Glutamatergic neuron (in vitro differentiated cells): ENCODE data around the gene SHOX. TPM values are rescaled to one million over a fixed set of nuclear protein-coding genes. Genes with fewer than 3 reads are reported as not detected.

Experiments
- DNase-seq: peaks from one replicate; pipeline ENCODE4 v3.0.0; 2022
- H3K27ac Mint-ChIP-seq: one replicate; pipeline ENCODE4 v1.8.0; 2020; ENCODE audit warnings: mild to moderate bottlenecking, mixed read lengths, inconsistent platforms; ENCODE audit not compliant: unreplicated experiment
- H3K27me3 Mint-ChIP-seq: one replicate; pipeline ENCODE4 v1.8.0; 2020; ENCODE audit warnings: mild to moderate bottlenecking, moderate library complexity, mixed read lengths, inconsistent platforms; ENCODE audit not compliant: unreplicated experiment
- H3K36me3 Mint-ChIP-seq: one replicate; pipeline ENCODE4 v1.8.0; 2020; ENCODE audit warnings: mild to moderate bottlenecking, mixed read lengths, inconsistent platforms; ENCODE audit not compliant: unreplicated experiment
- H3K4me1 Mint-ChIP-seq: one replicate; pipeline ENCODE4 v1.8.0; 2020; ENCODE audit warnings: mild to moderate bottlenecking, low read depth, mixed read lengths, inconsistent platforms; ENCODE audit not compliant: unreplicated experiment
- H3K4me3 Mint-ChIP-seq: one replicate; pipeline ENCODE4 v1.8.0; 2020; ENCODE audit warnings: mild to moderate bottlenecking, mixed read lengths, inconsistent platforms; ENCODE audit not compliant: unreplicated experiment
- H3K9me3 Mint-ChIP-seq: one replicate; pipeline ENCODE4 v1.8.0; 2020; ENCODE audit warnings: mild to moderate bottlenecking, moderate library complexity, mixed read lengths, inconsistent platforms; ENCODE audit not compliant: unreplicated experiment
- CTCF ChIP-seq: fragments of 200-600 bp; sonication (generic); IDR thresholded peaks from one replicate; pipeline ENCODE4 v1.5.0; 2021; ENCODE audit not compliant: partially characterized antibody, unreplicated experiment
- total RNA-seq: library from RNA; stranded (reverse); fragmentation: NEBNext Ultra II Directional; extraction: Animal tissue kit (Norgen Biotek cat#: 25700); gene quantifications from one replicate; pipeline ENCODE4 v1.2.1, GENCODE V29; 2021; ENCODE audit not compliant: unreplicated experiment

The SHOX gene
- total RNA-seq, 1 donor from 2014 or later: 0.22 TPM

GRCh38 chrX:698206-698605 is 67.6 kb downstream of the SHOX start:
- Mint-ChIP-seq H3K9me3 (peaks cover 2% of the 10 kb centered on the region), H3K4me3 (no peak overlapping the region), H3K4me1 (no peaks in the 10 kb centered on the region)

DNA sequence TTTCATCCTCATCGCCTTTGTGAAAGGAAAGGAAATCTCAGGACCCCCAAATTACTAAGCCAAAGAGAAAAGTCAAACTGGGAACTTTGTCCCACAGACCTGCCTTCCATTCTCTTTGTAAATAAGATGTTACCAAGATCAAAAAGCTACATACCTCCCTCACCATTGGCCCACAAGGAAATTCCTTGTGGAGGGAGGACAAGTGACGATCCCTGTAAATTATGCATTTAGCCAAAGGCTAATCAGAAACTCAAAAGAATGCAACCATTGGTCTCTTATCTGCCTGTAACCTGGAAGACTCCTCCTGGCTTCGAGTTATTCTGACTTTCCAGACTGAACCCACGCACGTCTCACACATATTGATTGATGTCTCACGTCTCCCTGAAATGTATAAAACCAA is 70.3 kb downstream of the SHOX start:
- no peak overlapping the region for H3K4me3 Mint-ChIP-seq
- no peaks in the 10 kb centered on the region for H3K27me3 Mint-ChIP-seq
- H3K27ac Mint-ChIP-seq: no peak overlapping the region
- no peak for DNase-seq
- no peaks in the 10 kb centered on the region for H3K4me1 Mint-ChIP-seq
- peaks cover 16% of the 10 kb centered on the region for H3K36me3 Mint-ChIP-seq
- H3K9me3 Mint-ChIP-seq: peaks cover 5% of the 10 kb centered on the region
- TF ChIP-seq CTCF: no peak

More at GRCh38 chrX:698206-698605, 67.6 kb downstream of the SHOX start:
- H3K36me3 Mint-ChIP-seq: peaks cover under 1% of the 10 kb centered on the region
- no peak for TF ChIP-seq CTCF
- no peak for DNase-seq
- H3K27me3 Mint-ChIP-seq: no peaks in the 10 kb centered on the region
- H3K27ac Mint-ChIP-seq: no peak overlapping the region

DNA sequence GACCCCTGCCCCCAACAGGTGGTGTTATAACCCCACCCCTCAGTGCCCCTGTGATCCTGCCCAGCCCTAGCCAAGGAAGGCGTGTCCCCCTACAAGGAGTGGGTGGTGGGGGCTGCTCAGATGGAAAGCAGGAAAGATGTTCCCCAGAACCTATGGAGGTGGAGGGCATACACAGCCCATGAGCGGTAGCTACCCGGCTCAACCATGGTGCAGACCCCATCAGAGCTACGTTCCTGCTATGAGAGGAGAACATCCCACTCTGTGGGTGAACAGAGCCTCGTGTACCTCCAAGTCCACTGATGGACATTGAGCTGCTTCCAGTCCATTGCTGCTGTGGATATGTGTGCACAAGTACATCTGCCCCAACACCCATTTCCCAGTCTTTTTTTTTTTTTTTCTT is 71.1 kb downstream of the SHOX start:
- Mint-ChIP-seq H3K27ac (no peak overlapping the region), H3K36me3 (peaks cover 16% of the 10 kb centered on the region)

DNA sequence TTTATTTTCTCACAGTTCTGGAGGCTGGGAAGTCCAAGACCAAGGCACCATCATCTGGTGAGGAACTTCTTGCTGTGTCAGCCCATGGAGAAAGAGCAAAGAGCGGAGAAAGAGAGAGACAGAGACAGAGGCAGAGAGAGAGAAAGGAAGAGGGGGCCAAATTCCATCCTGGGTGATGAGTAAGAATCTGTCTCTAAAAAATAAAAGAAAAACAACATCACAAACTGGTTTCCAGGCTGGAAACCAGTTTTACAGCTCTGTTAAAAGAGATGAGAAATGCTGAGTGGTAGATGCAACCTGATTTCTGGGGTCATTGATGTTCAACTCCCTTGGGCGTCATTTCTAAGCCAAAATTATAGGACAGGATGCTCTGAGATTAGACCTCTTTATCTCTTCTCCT is 72.9 kb downstream of the SHOX start:
- peaks cover 16% of the 10 kb centered on the region for H3K36me3 Mint-ChIP-seq
- no peak for TF ChIP-seq CTCF
- H3K27ac Mint-ChIP-seq: no peak overlapping the region
- H3K27me3 Mint-ChIP-seq: peaks cover 2% of the 10 kb centered on the region
- DNase-seq: no peak
- H3K4me1 Mint-ChIP-seq: no peaks in the 10 kb centered on the region
- no peak overlapping the region for H3K4me3 Mint-ChIP-seq
- H3K9me3 Mint-ChIP-seq: peaks cover 5% of the 10 kb centered on the region

More for the DNA sequence above, 71.1 kb downstream of the SHOX start:
- H3K9me3 Mint-ChIP-seq: peaks cover 5% of the 10 kb centered on the region
- no peak for DNase-seq
- TF ChIP-seq CTCF: no peak
- no peak overlapping the region for H3K4me3 Mint-ChIP-seq
- no peaks in the 10 kb centered on the region for H3K4me1 Mint-ChIP-seq
- H3K27me3 Mint-ChIP-seq: no peaks in the 10 kb centered on the region

GRCh38 chrX:703866-704265 is 73.3 kb downstream of the SHOX start:
- DNase-seq: no peak
- Mint-ChIP-seq H3K4me3 (no peak overlapping the region), H3K36me3 (peaks cover 16% of the 10 kb centered on the region), H3K9me3 (peaks cover 5% of the 10 kb centered on the region), H3K27me3 (peaks cover 2% of the 10 kb centered on the region), H3K27ac (no peak overlapping the region), H3K4me1 (no peaks in the 10 kb centered on the region)
- TF ChIP-seq CTCF: no peak

Other genes with a start within 250 kb of the SHOX start
- gene PPP2R3B, start 243.9 kb upstream of the SHOX start, total RNA-seq: 36.1 TPM